H1 (cell line): ENCODE data around the gene TGM5.

Experiments
- CHD1 ChIP-seq: IDR thresholded peaks from 2 replicates; pipeline ENCODE4 v1.6.1; 2012; ENCODE audit warnings: low read depth, low read length, improper control_type of control experiment
- EZH2 ChIP-seq: fragments of 200-600 bp; sonication (generic); IDR thresholded peaks from 2 replicates; pipeline ENCODE4 v1.7.1; 2012; ENCODE audit warnings: low read depth, mild to moderate bottlenecking, moderate library complexity, low read length, inconsistent platforms; ENCODE audit not compliant: severe bottlenecking
- POLR2A ChIP-seq, 2 experiments: IDR thresholded peaks; 1 replicate in 1 of 2; 2 replicates in 1 of 2; pipeline ENCODE4 v1.6.1; 2011; ENCODE audit warnings: low read depth in 2 of 2, low read length in 2 of 2, mild to moderate bottlenecking in 2 of 2; ENCODE audit errors: control extremely low read depth in 1 of 2
- POLR2AphosphoS5 ChIP-seq: IDR thresholded peaks from 2 replicates; pipeline ENCODE4 v1.6.1; 2011; ENCODE audit warnings: low read depth, low read length

- no peak for TF ChIP-seq CHD1
- TF ChIP-seq POLR2AphosphoS5: no peak
- no peak for TF ChIP-seq EZH2
- no peak for TF ChIP-seq POLR2A (IDR thresholded peaks at IDR 0.05; ENCODE audit: control extremely low read depth in 1 of 2, low read depth in 2 of 2, low read length in 2 of 2)
These were observed 79.1 kb downstream of the TGM5 start for GRCh38 chr15:43187544-43188155.
